Lower leg skin (tissue), 3 donors: ENCODE results near the gene PSMC2.

Experiments
- CTCF ChIP-seq, 3 donors: fragments of 450-650 bp; IDR thresholded peaks; one replicate each; pipeline ENCODE4 v1.5.1; 2016; ENCODE audit warnings: antibody characterized with exemption in 3 of 3, mild to moderate bottlenecking in 3 of 3, moderate library complexity in 2 of 3
- POLR2A ChIP-seq, 2 donors: fragments of 450-650 bp; IDR thresholded peaks; one replicate each; pipeline ENCODE4 v1.6.1; 2016 to 2017; ENCODE audit warnings: antibody characterized with exemption in 2 of 2, mild to moderate bottlenecking in 1 of 2, moderate library complexity in 1 of 2

DNA sequence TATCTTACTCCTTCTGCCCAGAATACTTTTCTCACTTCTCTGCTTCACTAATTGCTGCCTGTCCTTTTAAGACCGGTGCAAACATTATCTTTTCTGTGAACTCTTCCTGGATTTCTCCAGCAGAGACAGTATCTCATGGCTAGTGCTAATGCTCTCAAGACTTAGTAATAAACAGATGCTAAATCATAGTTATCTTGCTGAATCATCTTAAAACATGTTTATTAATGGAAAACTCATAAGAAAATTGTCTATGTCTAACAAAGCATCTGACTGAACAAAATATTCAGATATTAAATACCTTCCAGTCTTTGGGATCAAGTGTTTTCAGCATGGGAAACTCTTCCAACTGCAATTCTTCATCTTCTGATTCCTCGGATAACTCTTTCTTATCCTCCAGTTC lies 6.0 kb upstream of the PSMC2 start:
- TF ChIP-seq CTCF (IDR thresholded peaks at IDR 0.05) = no peak
- TF ChIP-seq POLR2A (IDR thresholded peaks at IDR 0.05) = no peak
